Measurements from ENCODE around the gene FUZ. TPM values are rescaled to one million over a fixed set of nuclear protein-coding genes. Genes with fewer than 3 reads are reported as not detected.

The FUZ gene
- total RNA-seq, 1 donor from 2014 or later = 8.3 TPM

DNA sequence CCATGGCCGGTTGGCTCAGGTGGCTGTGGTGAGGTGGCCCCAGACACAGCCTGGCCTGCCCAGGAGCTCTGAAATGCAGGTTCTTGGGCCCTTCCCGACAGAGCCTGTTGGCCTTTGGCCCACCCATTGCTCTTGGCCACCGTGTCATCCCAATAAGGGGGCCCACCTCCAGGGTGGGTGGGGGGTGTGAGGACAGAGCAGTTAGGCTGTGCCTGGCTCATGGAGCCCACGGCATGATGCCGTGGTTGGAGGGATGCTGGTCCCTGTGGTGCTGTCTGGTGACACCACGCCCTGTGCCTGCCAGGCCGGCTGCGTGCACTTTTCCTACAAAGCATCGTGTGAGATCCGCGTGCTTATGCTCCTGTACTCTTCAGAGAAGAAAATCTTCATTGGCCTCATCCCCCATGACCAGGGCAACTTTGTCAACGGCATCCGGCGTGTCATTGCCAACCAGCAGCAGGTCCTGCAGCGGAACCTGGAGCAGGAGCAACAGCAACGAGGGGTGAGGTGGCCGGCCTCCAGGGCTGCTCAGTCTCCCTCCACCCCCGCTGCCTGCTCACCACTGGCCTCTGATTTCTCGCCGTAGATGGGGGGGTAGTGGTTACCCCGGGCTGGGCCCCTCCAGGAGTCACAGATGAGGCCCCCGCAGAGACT, 46.7 kb upstream of the FUZ start:
- DNase-seq (ENCODE audit: low read depth) = no peak
- no peak overlapping the region for H3K4me3 ChIP-seq (ENCODE audit: low read depth, low read length)
- no peak for TF ChIP-seq CTCF (conservative IDR thresholded peaks at IDR 0.05; ENCODE audit: low read depth, low read length)

GRCh38 chr19:49858088-49858985, 45.2 kb upstream of the FUZ start:
- DNase-seq (ENCODE audit: low read depth) = no peak
- no peak overlapping the region for H3K4me3 ChIP-seq (ENCODE audit: low read depth, low read length)

DNA sequence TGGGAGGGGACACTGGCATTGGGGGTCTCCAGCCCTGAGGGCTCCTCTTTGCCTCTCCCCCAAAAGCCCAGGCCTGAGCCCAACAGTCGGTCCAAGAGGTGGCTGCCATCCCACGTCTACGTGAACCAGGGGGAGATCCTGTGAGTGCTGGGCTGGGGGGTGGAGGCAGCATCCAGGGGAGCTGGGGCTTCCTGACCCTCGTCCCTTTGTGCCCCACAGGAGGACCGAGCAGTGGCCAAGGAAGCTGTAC, 44.7 kb upstream of the FUZ start:
- TF ChIP-seq CTCF (conservative IDR thresholded peaks at IDR 0.05; ENCODE audit: low read depth, low read length) = no peak
- no peak overlapping the region for H3K4me3 ChIP-seq (ENCODE audit: low read depth, low read length)
- DNase-seq (ENCODE audit: low read depth) = no peak

More at GRCh38 chr19:49858088-49858985, 45.2 kb upstream of the FUZ start:
- TF ChIP-seq CTCF (conservative IDR thresholded peaks at IDR 0.05; ENCODE audit: low read depth, low read length) = no peak

DNA sequence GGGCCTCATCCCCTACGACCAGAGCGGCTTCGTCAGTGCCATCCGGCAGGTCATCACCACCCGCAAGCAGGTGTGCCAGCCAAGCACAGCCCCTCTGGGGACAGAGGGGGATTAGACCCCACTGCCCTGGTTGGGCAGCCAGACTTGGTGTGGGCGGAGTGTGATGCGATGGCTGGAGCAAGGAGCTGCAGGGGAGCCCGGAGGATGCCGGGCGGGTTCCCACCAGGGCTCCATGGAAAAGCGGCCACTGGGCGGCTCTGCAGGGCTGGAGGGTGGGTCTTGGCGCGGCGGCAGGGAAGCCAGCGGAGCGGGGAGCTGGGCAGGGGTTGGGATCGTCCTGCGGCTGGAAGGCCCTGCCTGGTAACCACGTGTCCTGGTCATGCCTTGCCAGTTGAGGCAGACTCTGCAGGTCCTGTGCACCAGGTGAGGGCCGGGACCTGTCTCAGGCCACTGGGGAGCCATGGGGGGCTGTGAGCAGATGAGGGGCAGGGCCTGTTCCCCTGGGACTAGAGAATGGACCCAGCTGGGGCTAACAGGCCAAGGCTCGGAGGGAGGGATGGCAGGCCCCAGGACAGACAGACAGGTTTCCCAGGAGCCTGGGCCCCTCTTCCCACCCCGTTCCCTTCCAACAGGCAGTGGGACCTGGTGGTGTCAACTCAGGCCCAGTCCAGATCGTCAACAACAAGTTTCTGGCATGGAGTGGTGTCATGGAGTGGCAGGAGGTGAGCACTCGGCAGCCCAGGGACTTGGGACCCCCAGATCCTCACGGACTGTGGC, 44.2 kb upstream of the FUZ start:
- no peak overlapping the region for H3K4me3 ChIP-seq (ENCODE audit: low read depth, low read length)
- DNase-seq (ENCODE audit: low read depth) = no peak
- TF ChIP-seq CTCF (conservative IDR thresholded peaks at IDR 0.05; ENCODE audit: low read depth, low read length) = no peak

- H3K4me3 ChIP-seq (ENCODE audit: low read depth, low read length) = no peak overlapping the region
- no peak for TF ChIP-seq CTCF (conservative IDR thresholded peaks at IDR 0.05; ENCODE audit: low read depth, low read length)
- DNase-seq (ENCODE audit: low read depth) = no peak
Measured at GRCh38 chr19:49856574-49857021, 43.5 kb upstream of the FUZ start.

DNA sequence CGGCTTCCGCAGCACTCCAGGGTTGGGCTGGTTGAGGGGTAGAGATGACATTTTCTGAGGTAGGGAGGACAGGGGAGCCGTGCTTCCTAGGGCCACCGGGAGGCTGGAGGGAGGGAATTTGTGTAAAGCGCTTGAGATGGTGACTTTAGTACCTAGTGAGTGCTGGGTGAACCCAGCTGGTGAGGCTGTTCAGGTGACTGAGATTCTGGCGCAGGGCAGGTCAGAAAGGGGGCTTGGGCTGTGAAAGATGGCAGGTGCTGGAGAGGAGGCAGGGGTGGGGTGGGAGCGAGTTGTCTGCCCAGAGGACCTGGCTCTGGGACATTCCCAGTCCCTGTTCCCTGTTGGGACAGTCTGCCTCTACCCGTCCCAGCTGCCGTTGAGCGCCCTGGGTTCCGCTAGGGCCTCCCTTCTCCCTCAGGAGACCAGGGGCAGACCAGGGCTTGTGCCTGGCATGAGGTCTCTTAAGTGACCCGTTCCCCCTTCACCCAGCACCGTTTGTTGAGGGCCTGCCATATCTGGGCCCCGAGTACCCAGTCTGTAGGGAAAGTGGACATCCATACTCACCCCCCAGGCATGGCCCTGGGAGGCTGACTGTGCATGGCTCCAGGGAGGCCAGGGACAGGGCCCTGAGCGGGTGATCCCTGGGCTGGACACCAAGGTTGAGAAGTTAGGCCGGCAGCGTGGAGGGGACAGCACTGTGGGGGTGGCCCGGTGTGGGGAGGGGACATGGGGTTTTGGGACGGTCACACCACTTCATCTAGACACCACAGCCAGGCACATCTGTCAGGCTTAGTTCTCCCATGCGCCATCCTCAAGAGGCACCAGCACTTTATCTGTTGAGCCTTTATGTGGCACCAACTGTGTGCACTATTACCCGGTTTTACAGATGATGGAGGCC, 42.8 kb upstream of the FUZ start:
- no peak overlapping the region for H3K4me3 ChIP-seq (ENCODE audit: low read depth, low read length)
- no peak for DNase-seq (ENCODE audit: low read depth)
- no peak for TF ChIP-seq CTCF (conservative IDR thresholded peaks at IDR 0.05; ENCODE audit: low read depth, low read length)
